Measurements from ENCODE around the gene STMP1. TPM values are rescaled to one million over a fixed set of nuclear protein-coding genes. Genes with fewer than 3 reads are reported as not detected.
A peak's percentile ranks its signal among the peaks of the same experiment; 100 is the strongest.

STMP1 gene
- total RNA-seq (2016; rRNA removed; fragmentation: Illumina TruSeq; extraction: Trizol) (7.2 and 10.2 TPM in 2 replicates), polyA plus RNA-seq (2011; rRNA removed) (12.2 and 16.2 TPM in 2 replicates), polyA minus RNA-seq (2011; rRNA and poly(A)+ RNA removed; ENCODE audit: low replicate concordance) (6.0 and 10.3 TPM in 2 replicates), Bru-seq, nascent RNA (percentile 76 among the genes with signal in this experiment), BruChase-seq, experiment 1, labeled RNA remaining after a 6-hour chase (percentile 76 among the genes with signal in this experiment), BruChase-seq, experiment 2, labeled RNA remaining after a 2-hour chase (percentile 68 among the genes with signal in this experiment)
- total RNA-seq (2016; cell fraction: cytosol; rRNA removed; fragmentation: Illumina TruSeq; extraction: Trizol; ENCODE audit: low read depth), result 12.9 and 15.4 TPM in 2 replicates
- 7.8 and 10.2 TPM in 2 replicates for total RNA-seq (2016; cell fraction: insoluble cytoplasmic fraction; rRNA removed; fragmentation: Illumina TruSeq; extraction: Trizol)
- 19.2 and 21.3 TPM in 2 replicates for total RNA-seq (2016; cell fraction: membrane; rRNA removed; fragmentation: Illumina TruSeq; extraction: Trizol)
- total RNA-seq (2016; cell fraction: nucleus; rRNA removed; fragmentation: Illumina TruSeq; extraction: Trizol), result 6.7 and 7.1 TPM in 2 replicates
- polyA plus RNA-seq (2011; cell fraction: cytosol; rRNA removed), result 7.0 and 11.5 TPM in 2 replicates
- 3.8 and 4.6 TPM in 2 replicates for polyA plus RNA-seq (2011; cell fraction: nucleus; rRNA removed)
- polyA plus RNA-seq (2012), result 19.8 and 24.4 TPM in 2 replicates
- 57.9 and 83.3 TPM in 2 replicates for polyA plus RNA-seq (2016; cell fraction: cytosol; fragmentation: Illumina TruSeq; extraction: Trizol; ENCODE audit: low read depth)
- polyA plus RNA-seq (2016; cell fraction: insoluble cytoplasmic fraction; fragmentation: Illumina TruSeq; extraction: Trizol; ENCODE audit: low read depth), result 38.6 and 40.4 TPM in 2 replicates
- 59.2 and 70.9 TPM in 2 replicates for polyA plus RNA-seq (2016; cell fraction: membrane; fragmentation: Illumina TruSeq; extraction: Trizol; ENCODE audit: low read depth)
- polyA plus RNA-seq (2016; cell fraction: nucleus; fragmentation: Illumina TruSeq; extraction: Trizol; ENCODE audit: insufficient read depth, low read depth), result 21.0 and 21.1 TPM in 2 replicates
- 9.6 and 10.9 TPM in 2 replicates for polyA minus RNA-seq (2011; cell fraction: cytosol; rRNA and poly(A)+ RNA removed)
- polyA minus RNA-seq (2011; cell fraction: nucleus; rRNA and poly(A)+ RNA removed), result 13.0 and 15.4 TPM in 2 replicates
- long read RNA-seq, experiment 1, transcript STMP1-202 (3 exons, 2,450 nt), result major isoform, 81 of 87 reads
- long read RNA-seq, experiment 1, partial matches to known transcripts, result 0 of 87 reads
- long read RNA-seq, experiment 1, other reads (novel, unspliced or antisense), result 6 of 87 reads
- long read RNA-seq, experiment 2, transcript STMP1-202 (3 exons, 2,450 nt), result major isoform, 51 of 78 reads
- long read RNA-seq, experiment 2, partial matches to known transcripts, result 3 of 78 reads
- long read RNA-seq, experiment 2, other reads (novel, unspliced or antisense), result 24 of 78 reads

DNA sequence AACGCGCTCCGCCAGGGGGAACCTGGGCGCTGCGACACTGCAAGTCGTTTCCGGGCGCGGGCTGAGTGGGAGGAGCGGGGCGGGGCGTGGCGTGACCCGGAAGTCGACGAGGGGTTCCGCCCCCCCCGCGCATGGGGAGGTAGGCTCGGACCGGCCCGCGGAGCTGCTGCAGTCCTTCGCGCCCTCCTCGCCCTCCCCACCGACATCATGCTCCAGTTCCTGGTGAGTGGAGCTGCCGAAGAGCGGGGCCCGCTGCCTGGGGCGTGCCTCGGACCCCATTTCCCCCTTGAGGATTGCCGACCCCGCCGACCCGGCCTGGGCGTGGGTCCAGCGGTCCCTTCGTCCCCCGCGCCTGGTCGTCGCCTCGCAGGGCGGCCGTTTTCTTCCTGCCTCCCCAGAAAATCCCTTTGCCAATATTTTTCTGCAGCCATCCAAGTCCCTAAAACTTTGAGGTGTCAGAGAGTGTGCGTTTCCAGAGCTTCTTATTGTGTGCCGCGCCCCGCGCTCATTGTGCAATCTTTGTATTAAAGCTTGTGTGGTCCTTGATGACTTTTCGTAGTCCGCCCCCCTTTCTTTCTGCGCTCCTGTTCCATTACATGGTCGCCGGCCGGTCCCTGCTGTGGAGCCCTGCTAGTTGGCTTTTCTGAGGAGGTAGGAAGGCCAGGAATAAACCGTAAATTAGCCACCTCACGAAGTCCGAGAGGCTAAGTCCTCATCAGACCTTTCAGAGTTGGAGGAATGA lies at the start of gene STMP1:
Gene STMP1 (plus strand): TSS at position 142 of the 742 bp plus-strand sequence.
- peak; percentile 81 for DNase-seq (ENCODE audit: low spot score)
- Histone ChIP-seq H3K9me3 (ENCODE audit: low read length) (no peaks in the 10 kb centered on the region), H3K27me3 (ENCODE audit: control insufficient read depth in 1 of 2, insufficient read depth in 2 of 2, low read length in 2 of 2) (no peaks in the 10 kb centered on the region; a peak in 1 of 5 replicates), H2AFZ (ENCODE audit: low read length) (peak within 1 kb of the TSS; percentile 72), H3K4me3 (replicated peaks in 1 of 3; ENCODE audit: insufficient read depth in 1 of 3, low read depth in 2 of 3, low read length in 3 of 3) (peak within 1 kb of the TSS; percentile 81 to 96 (median 84)), H4K20me1 (ENCODE audit: insufficient read depth, low read length) (no peaks in the 10 kb centered on the region), H3K79me2 (ENCODE audit: insufficient read depth, low read length) (peaks cover 32% of the 10 kb centered on the region), H3K4me2 (ENCODE audit: low read depth, low read length) (peak within 1 kb of the TSS; percentile 92), H3K4me1 (ENCODE audit: insufficient read depth, low read length) (peaks cover 44% of the 10 kb centered on the region), H3K36me3 (replicated peaks in 1 of 2; ENCODE audit: control insufficient read depth in 1 of 2, insufficient read depth in 2 of 2, low read length in 2 of 2) (no peaks in the 10 kb centered on the region), H3K27ac (ENCODE audit: extremely low read length, insufficient read depth, low read length) (peak within 1 kb of the TSS; percentile 79), H3K9ac (ENCODE audit: insufficient read depth, low read depth, low read length) (peak within 1 kb of the TSS; percentile 85)
- CTCF ChIA-PET (ENCODE audit: low intra/inter-chr PET ratio, low total read pairs), result no interaction called here
- POLR2A ChIA-PET, result interaction anchor here (0.7 to 1.1 kb wide), 2 partner anchors 9 to 337 kb away, joined by 3 to 5 read pairs; no protein-coding TSS in a partner anchor
- in situ Hi-C loops (cut with HindIII; ENCODE audit: extremely low pct_ligation_motif_present, low pct_unique_long_range_greater_than_20kb), result no loop called here
- WGBS (ENCODE audit: low lambda C conversion rate), result under 1% methylated on average over 27 of the region's 60 CpGs
- TSS peak; percentile 67 for BruUV-seq (replicated peaks)
- no peak for FAIRE-seq
- ATAC-seq, result peak; percentile 90
- intact Hi-C loops (cut with micrococcal nuclease; ENCODE audit: unreplicated experiment), result loop anchor here (1.0 kb wide), 1 partner anchor 45 kb away; no protein-coding TSS in a partner anchor
- TF ChIP-seq, protein P1, sequence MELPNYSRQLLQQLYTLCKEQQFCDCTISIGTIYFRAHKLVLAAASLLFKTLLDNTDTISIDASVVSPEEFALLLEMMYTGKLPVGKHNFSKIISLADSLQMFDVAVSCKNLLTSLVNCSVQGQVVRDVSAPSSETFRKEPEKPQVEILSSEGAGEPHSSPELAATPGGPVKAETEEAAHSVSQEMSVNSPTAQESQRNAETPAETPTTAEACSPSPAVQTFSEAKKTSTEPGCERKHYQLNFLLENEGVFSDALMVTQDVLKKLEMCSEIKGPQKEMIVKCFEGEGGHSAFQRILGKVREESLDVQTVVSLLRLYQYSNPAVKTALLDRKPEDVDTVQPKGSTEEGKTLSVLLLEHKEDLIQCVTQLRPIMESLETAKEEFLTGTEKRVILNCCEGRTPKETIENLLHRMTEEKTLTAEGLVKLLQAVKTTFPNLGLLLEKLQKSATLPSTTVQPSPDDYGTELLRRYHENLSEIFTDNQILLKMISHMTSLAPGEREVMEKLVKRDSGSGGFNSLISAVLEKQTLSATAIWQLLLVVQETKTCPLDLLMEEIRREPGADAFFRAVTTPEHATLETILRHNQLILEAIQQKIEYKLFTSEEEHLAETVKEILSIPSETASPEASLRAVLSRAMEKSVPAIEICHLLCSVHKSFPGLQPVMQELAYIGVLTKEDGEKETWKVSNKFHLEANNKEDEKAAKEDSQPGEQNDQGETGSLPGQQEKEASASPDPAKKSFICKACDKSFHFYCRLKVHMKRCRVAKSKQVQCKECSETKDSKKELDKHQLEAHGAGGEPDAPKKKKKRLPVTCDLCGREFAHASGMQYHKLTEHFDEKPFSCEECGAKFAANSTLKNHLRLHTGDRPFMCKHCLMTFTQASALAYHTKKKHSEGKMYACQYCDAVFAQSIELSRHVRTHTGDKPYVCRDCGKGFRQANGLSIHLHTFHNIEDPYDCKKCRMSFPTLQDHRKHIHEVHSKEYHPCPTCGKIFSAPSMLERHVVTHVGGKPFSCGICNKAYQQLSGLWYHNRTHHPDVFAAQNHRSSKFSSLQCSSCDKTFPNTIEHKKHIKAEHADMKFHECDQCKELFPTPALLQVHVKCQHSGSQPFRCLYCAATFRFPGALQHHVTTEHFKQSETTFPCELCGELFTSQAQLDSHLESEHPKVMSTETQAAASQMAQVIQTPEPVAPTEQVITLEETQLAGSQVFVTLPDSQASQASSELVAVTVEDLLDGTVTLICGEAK (IDR thresholded peaks at IDR 0.05), result peak; percentile 58
- TF ChIP-seq, protein P1 (CRISPR knock-in tag; IDR thresholded peaks at IDR 0.05), result no peak; the same call in 1 of the 2 replicates
- TF ChIP-seq MED1 (CRISPR knock-in tag; IDR thresholded peaks at IDR 0.05) (peak; percentile 83), DPF2 (CRISPR knock-in tag; IDR thresholded peaks at IDR 0.05; ENCODE audit: borderline replicate concordance, low read depth) (no peak), RORA (CRISPR knock-in tag; IDR thresholded peaks at IDR 0.05) (no peak), ZNF605 (CRISPR knock-in tag; IDR thresholded peaks at IDR 0.05) (peak; percentile 71), ZBTB7A (CRISPR knock-in tag; IDR thresholded peaks at IDR 0.05) (peak; percentile 88), TEAD3 (CRISPR knock-in tag; optimal IDR thresholded peaks at IDR 0.05; ENCODE audit: borderline replicate concordance) (peak; percentile 76), ZNF589 (CRISPR knock-in tag; conservative IDR thresholded peaks at IDR 0.05) (no peak; the same call in 1 of the 2 replicates)

Data from HepG2 (cell line).